Endodermal cell (in vitro differentiated cells): Measurements from ENCODE around the gene ASH1L. TPM values are rescaled to one million over a fixed set of nuclear protein-coding genes. Genes with fewer than 3 reads are reported as not detected.

Source experiments
- DNase-seq: peaks from one replicate; pipeline ENCODE4 v3.0.0-alpha.2; 2017
- H3K27ac ChIP-seq: 2 replicates; pipeline ENCODE4 v1.5.1; 2013; ENCODE audit warnings: mild to moderate bottlenecking, low read depth, low read length, moderate library complexity
- H3K27me3 ChIP-seq: 2 replicates; pipeline ENCODE4 v1.6.1; 2013; ENCODE audit warnings: mild to moderate bottlenecking, low read length, moderate library complexity; ENCODE audit not compliant: insufficient read depth, control insufficient read depth, poor library complexity, severe bottlenecking
- H3K36me3 ChIP-seq: 2 replicates; pipeline ENCODE4 v1.7.0; 2013; ENCODE audit warnings: mild to moderate bottlenecking, low read length, moderate library complexity; ENCODE audit not compliant: control insufficient read depth, insufficient read depth
- H3K4me1 ChIP-seq: one replicate; pipeline ENCODE4 v1.7.0; 2013; ENCODE audit warnings: low read length; ENCODE audit not compliant: control insufficient read depth, insufficient read depth
- H3K4me3 ChIP-seq: 2 replicates; pipeline ENCODE4 v1.5.1; 2013; ENCODE audit warnings: mild to moderate bottlenecking, low read length, moderate library complexity
- H3K9ac ChIP-seq: 2 replicates; pipeline ENCODE4 v1.6.1; 2013; ENCODE audit warnings: mild to moderate bottlenecking, low read length, moderate library complexity; ENCODE audit not compliant: poor library complexity, severe bottlenecking; ENCODE audit errors: extremely low read depth
- H3K9me3 ChIP-seq: 2 replicates; pipeline ENCODE4 v1.6.1; 2013; ENCODE audit warnings: mild to moderate bottlenecking, low read length, moderate library complexity; ENCODE audit not compliant: control insufficient read depth
- H3K27ac Mint-ChIP-seq: 2 replicates; pipeline ENCODE4 v1.8.0; 2020; ENCODE audit warnings: mixed read lengths
- H3K27me3 Mint-ChIP-seq: 2 replicates; pipeline ENCODE4 v1.8.0; 2021; ENCODE audit warnings: mild to moderate bottlenecking, mixed read lengths; ENCODE audit not compliant: insufficient read depth
- H3K36me3 Mint-ChIP-seq: 2 replicates; pipeline ENCODE4 v1.8.0; 2020; ENCODE audit warnings: low read depth, mixed read lengths
- H3K4me1 Mint-ChIP-seq: 2 replicates; pipeline ENCODE4 v1.8.0; 2020; ENCODE audit warnings: mixed read lengths
- H3K4me3 Mint-ChIP-seq: 2 replicates; pipeline ENCODE4 v1.8.0; 2020; ENCODE audit warnings: mild to moderate bottlenecking, moderate library complexity, mixed read lengths
- H3K9me3 Mint-ChIP-seq: 2 replicates; pipeline ENCODE4 v1.8.0; 2020; ENCODE audit warnings: mild to moderate bottlenecking, mixed read lengths
- WGBS, 2 experiments: methylation state at CpG; one replicate each; pipeline versions ENCODE4 v1.1.5 to v1.1.7; 2013; ENCODE audit warnings: missing lambda C conversion rate in 2 of 2, mixed read lengths in 1 of 2; ENCODE audit not compliant: insufficient coverage in 1 of 2, insufficient read length in 1 of 2; 5-methylcytosine and 5-hydroxymethylcytosine counted together
- total RNA-seq, 2 donors: library from RNA; stranded (reverse); fragmentation: NEBNext Ultra II Directional in 1 of 2; extraction: Animal tissue kit (Norgen Biotek cat#: 25700) in 1 of 2; gene quantifications; 2 replicates in 1 of 2; 3 replicates in 1 of 2; pipeline ENCODE4 v1.2.1, GENCODE V29; 2021
- TF ChIP-seq, protein P1 (sequence below): fragments of 200-600 bp; sonication (generic); conservative IDR thresholded peaks from 2 replicates; pipeline ENCODE4 v1.5.0; 2021; ENCODE audit warnings: antibody characterized with exemption, mild to moderate bottlenecking

Gene ASH1L
- total RNA-seq, 2 donors from 2014 or later = 34.5 to 37.0 TPM

DNA sequence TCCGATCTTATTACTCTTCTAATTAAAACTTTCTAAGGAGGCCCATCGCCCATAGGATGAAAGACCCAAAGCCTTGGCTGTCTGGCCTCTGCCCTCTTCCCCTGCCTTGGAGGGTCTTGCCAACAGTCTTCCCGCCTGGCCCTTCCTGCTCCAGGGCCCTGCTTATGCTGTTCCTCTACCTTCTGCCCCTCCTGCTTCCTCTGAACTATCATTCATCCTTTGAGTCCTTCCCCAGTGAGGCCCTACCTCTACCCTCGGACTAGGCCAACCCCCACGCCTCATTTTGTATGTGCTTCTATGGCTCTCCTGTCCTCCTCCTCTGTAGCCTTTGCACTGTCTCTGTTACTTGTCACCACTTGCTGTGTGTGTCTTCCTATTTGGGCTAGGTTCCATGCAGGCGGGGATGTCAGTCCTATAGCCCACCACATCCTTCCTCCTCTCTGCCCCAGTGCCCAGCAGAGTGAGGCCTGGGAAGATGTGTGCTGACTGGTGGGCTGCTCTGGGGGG lies 236.5 kb downstream of the ASH1L start:
- 83 to 89% methylated on average over 5 to 6 of the region's 6 CpGs for WGBS, 2 experiments
- no peak overlapping the region for H3K27ac Mint-ChIP-seq
- peak overlapping the region; percentile 90 for H3K4me3 Mint-ChIP-seq
- Histone ChIP-seq H3K27me3 (no peaks in the 10 kb centered on the region), H3K9ac (no peak overlapping the region), H3K4me1 (peaks cover 17% of the 10 kb centered on the region), H3K9me3 (no peaks in the 10 kb centered on the region), H3K36me3 (peaks cover 46% of the 10 kb centered on the region), H3K4me3 (peak overlapping the region; percentile 97), H3K27ac (no peak overlapping the region)
- TF ChIP-seq, protein P1, sequence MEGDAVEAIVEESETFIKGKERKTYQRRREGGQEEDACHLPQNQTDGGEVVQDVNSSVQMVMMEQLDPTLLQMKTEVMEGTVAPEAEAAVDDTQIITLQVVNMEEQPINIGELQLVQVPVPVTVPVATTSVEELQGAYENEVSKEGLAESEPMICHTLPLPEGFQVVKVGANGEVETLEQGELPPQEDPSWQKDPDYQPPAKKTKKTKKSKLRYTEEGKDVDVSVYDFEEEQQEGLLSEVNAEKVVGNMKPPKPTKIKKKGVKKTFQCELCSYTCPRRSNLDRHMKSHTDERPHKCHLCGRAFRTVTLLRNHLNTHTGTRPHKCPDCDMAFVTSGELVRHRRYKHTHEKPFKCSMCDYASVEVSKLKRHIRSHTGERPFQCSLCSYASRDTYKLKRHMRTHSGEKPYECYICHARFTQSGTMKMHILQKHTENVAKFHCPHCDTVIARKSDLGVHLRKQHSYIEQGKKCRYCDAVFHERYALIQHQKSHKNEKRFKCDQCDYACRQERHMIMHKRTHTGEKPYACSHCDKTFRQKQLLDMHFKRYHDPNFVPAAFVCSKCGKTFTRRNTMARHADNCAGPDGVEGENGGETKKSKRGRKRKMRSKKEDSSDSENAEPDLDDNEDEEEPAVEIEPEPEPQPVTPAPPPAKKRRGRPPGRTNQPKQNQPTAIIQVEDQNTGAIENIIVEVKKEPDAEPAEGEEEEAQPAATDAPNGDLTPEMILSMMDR = no peak
- no peak for DNase-seq
- peaks cover 37% of the 10 kb centered on the region for H3K36me3 Mint-ChIP-seq
- H3K27me3 Mint-ChIP-seq = peaks cover 14% of the 10 kb centered on the region
- peaks cover 23% of the 10 kb centered on the region for H3K4me1 Mint-ChIP-seq
- no peaks in the 10 kb centered on the region for H3K9me3 Mint-ChIP-seq

DNA sequence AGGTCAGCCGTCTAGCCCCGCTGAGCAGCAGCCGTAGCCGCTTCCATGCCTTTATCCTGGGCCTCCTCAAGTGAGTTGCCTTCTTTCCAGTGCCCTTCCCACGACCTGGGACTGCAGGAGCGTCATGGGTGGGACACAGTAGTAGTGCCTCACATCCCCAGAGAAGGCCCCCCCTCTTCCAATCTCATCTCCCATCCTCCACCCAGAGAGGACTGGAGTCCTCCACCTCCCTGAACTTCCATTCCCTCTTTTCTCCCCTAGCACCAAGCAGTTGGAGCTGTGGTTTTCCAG lies 237.1 kb downstream of the ASH1L start:
- Mint-ChIP-seq H3K4me3 (peak overlapping the region; percentile 90), H3K27me3 (peaks cover 14% of the 10 kb centered on the region), H3K4me1 (peaks cover 25% of the 10 kb centered on the region), H3K9me3 (no peaks in the 10 kb centered on the region), H3K36me3 (peaks cover 32% of the 10 kb centered on the region), H3K27ac (no peak overlapping the region)
- Histone ChIP-seq H3K9ac (peak overlapping the region; percentile 20), H3K27me3 (no peaks in the 10 kb centered on the region), H3K4me3 (peak overlapping the region; percentile 97), H3K36me3 (peaks cover 40% of the 10 kb centered on the region), H3K4me1 (peaks cover 17% of the 10 kb centered on the region), H3K27ac (no peak overlapping the region), H3K9me3 (no peaks in the 10 kb centered on the region)
- TF ChIP-seq, protein P1 = no peak
- 69 to 90% methylated on average over 2 to 6 of the region's 6 CpGs for WGBS, 2 experiments
- DNase-seq = no peak

DNA sequence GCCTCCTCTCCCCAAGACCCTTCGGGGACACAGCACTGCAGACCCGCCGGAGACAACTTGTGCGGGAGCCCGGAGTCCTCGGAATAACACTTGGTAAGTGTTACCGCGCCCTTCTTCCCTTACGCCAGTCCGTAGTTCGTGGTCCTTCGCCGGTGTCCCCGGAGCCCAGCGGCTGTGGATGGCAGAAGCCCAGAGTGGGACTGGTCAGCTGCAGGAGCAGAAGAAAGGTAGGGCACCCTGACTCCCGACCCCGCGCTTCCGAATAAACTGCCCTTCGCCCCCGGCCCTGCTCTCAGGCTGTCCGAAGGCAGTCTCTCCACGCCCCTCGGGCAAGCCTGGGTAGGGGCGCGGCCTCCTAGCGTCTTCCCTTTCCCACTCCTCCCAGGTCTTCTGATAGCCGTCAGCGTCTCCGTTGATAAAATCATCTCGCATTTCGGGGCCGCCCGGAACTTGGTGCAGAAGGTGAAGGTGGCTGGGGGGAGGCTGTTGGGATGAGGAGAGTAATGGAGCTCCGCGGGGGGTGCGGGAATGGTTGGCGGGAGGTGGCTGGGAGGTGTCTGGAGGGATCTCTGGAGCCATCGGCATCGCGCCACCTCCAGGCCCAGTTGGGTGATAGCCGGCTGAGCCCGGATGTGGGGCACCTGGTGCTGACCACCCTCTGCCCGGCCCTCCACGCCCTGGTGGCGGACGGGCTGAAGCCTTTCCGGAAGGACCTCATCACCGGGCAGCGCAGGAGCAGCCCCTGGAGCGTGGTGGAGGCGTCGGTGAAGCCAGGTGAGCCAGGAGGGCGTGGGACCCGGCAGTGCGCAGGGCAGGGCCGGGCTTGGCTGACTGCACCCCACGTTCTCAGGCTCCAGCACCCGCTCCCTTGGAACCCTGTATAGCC lies 237.6 kb downstream of the ASH1L start:
- Mint-ChIP-seq H3K4me1 (peaks cover 31% of the 10 kb centered on the region), H3K27me3 (peaks cover 14% of the 10 kb centered on the region), H3K4me3 (peak overlapping the region; percentile 90), H3K36me3 (peaks cover 27% of the 10 kb centered on the region), H3K27ac (peak overlapping the region; percentile 93), H3K9me3 (no peaks in the 10 kb centered on the region)
- Histone ChIP-seq H3K27me3 (no peaks in the 10 kb centered on the region), H3K36me3 (peaks cover 40% of the 10 kb centered on the region), H3K4me1 (peaks cover 17% of the 10 kb centered on the region), H3K9ac (peak overlapping the region; percentile 70), H3K4me3 (peak overlapping the region; percentile 97), H3K9me3 (no peaks in the 10 kb centered on the region), H3K27ac (no peak overlapping the region)
- DNase-seq = peak; percentile 94
- 8 to 12% methylated on average over 30 to 59 of the region's 59 CpGs for WGBS, 2 experiments
- TF ChIP-seq, protein P1 = peak; percentile 80
